Fibroblast of lung (primary cell): ENCODE data around the gene ABCA7.

Source experiments
- CTCF ChIP-seq, 2 donors: IDR thresholded peaks in 1 of 2; conservative IDR thresholded peaks in 1 of 2; 1 replicate in 1 of 2; 2 replicates in 1 of 2; pipeline ENCODE4 v1.5.1; 2011 to 2012; ENCODE audit warnings: low read length in 2 of 2, control low read depth in 1 of 2, inconsistent platforms in 1 of 2, low read depth in 1 of 2, mild to moderate bottlenecking in 1 of 2
- EZH2 ChIP-seq: IDR thresholded peaks from 2 replicates; pipeline ENCODE4 v1.5.1; 2012; ENCODE audit warnings: low read length, control low read depth, mild to moderate bottlenecking; ENCODE audit errors: missing control alignments

- no peak for TF ChIP-seq CTCF (conservative IDR thresholded peaks at IDR 0.05 in 1 of 2, IDR thresholded peaks at IDR 0.05 in 1 of 2; ENCODE audit: low read depth in 1 of 2, low read length in 2 of 2)
- TF ChIP-seq EZH2, result no peak
These were observed 44.7 kb upstream of the ABCA7 start for GRCh38 chr19:995051-995827.
